OCI-LY7 (cell line): ENCODE results near the gene SLC4A1AP.

Experiments
- CTCF ChIP-seq: fragments of 200-600 bp; sonication (generic); conservative IDR thresholded peaks from 2 replicates; pipeline ENCODE4 v1.5.1; 2014; ENCODE audit warnings: mild to moderate bottlenecking, antibody characterized with exemption, low read length, moderate library complexity, mixed read lengths
- EZH2phosphoT487 ChIP-seq: fragments of 200-600 bp; sonication (generic); IDR thresholded peaks from 2 replicates; pipeline ENCODE4 v1.6.1; 2018; ENCODE audit warnings: low read depth, borderline replicate concordance, mild to moderate bottlenecking, mixed run types, antibody characterized with exemption, low read length, moderate library complexity, mixed read lengths

GRCh38 chr2:27709326-27709725, 45.6 kb downstream of the SLC4A1AP start:
- TF ChIP-seq CTCF (no peak), EZH2phosphoT487 (no peak)
